Stimulated activated CD4-positive, alpha-beta T cell treated with anti-CD3 and anti-CD28 coated beads, Interleukin-1b, Interleukin-23, amount 100 ng/mL, for 1 hour (primary cell): ENCODE results near the gene FHDC1.

ENCODE experiments used
- DNase-seq, 2 donors: peaks; one replicate each; pipeline ENCODE4 v3.0.0-alpha.2; 2020; ENCODE audit warnings: low read depth in 2 of 2

FHDC1 gene

GRCh38 chr4:152957437-152958171 lies 21.5 kb downstream of the FHDC1 start:
- no peak for DNase-seq

DNA sequence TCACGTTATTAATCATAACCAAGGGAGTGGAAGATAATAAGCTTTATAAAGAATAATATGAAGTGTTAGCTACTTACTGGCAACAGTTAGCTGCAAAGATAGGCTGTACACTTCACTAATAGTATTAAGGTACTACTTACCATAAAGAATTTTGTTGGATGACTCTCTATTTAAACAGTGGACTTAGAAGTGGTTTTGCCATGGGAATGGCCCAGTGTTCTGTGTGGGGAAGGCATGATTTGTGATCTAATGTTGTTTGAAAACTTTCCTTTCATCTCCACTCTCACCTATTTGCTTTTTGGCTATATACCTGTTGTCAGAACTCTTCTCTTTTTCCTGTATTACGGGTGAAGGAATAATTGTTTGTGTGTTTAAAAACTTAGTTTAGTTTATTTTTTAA lies 23.0 kb downstream of the FHDC1 start:
- no peak for DNase-seq

- DNase-seq: no peak
Measured at GRCh38 chr4:152960082-152960481, 24.0 kb downstream of the FHDC1 start.

GRCh38 chr4:152961014-152961772 lies 25.1 kb downstream of the FHDC1 start:
- DNase-seq: no peak

GRCh38 chr4:152961773-152962115 lies 25.6 kb downstream of the FHDC1 start:
- DNase-seq: no peak

- no peak for DNase-seq
Measured at GRCh38 chr4:152962150-152962549, 26.0 kb downstream of the FHDC1 start.

DNA sequence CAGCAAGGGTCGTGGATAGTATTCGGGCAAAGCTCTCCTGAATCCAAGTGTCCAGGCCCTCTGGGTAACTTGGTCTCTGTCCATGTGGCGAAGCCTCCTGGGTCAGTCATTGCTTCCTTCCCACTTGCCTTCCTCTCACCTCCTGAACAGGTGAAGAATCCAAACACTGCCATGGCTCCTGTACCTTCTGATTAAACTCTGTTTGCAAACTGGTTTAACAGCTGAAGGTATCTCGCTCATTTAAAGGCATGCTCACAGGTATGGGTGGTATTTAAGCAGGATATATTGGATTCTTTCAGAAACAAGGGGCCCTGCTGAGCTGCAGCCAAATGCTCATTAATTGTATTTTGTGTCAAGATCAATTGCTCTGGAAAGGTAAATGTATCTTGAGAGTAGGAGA lies 28.2 kb downstream of the FHDC1 start:
- DNase-seq: no peak

DNA sequence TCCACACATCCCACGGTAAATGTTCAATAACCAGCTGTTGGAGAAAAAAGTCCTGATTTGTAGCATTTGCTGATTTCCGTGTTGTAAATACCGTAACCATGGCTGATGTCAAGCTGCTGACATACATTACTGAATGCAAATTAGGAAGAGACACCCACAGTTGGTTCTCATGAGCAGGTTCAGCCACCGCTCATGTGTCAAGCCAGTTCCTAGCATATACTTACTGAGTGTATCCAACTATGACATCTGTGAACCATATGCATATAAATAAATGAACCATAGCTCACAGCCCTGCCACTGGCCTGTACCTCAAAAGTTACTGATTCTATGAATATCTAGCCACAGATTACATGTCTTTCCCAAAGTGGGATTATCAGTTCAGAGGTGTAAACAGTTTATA lies 29.5 kb downstream of the FHDC1 start:
- DNase-seq: no peak

DNA sequence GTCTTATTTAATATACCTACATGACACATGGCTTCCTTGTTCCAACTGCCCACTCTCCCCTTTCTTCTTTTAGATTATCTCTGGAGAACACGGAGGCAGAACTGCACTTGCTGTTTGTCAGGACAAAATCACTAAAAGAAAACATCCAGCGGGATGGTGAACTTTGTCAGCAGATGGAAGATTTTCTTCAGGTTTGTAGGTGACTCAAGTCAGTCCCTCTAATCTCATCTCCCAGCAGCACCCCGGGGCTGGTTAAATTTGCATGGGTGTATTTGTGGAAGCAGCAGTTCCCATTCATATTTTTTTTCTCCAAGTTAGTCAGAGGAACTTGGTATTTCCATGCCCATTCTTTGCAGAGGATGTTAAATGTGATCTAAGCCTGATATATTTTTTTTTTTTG lies 31.8 kb downstream of the FHDC1 start:
- DNase-seq: no peak

DNA sequence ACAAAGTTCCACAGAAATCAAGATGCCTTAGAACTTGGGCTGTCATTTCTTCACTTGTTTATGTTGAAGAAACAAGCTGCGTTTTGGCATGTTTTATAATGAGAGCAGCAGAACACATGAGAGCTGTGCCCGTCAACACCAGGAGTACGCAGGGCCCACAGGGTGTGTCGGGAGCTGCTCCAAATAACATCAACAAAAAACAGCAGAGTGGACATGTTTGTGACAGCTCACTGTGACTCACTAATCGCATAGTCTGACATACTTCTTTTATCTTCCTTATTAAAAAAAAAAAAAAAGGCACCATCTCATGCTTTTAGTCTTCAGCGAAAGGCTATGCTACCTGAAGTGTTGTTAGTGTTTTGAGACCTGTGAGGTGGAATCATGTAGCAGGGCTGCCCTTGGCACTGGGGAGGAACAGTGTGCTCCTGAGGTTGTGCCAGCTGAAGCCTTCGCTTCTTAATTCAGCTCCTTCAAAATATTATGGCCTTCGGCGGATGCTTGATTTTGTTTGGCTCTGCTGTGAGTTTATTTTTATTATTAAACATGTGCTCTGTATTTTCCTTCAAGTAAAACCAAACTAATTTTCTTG lies 32.8 kb downstream of the FHDC1 start:
- no peak for DNase-seq

- no peak for DNase-seq
Measured at GRCh38 chr4:152970102-152970820, 34.1 kb downstream of the FHDC1 start.

GRCh38 chr4:152971053-152971452 lies 34.9 kb downstream of the FHDC1 start:
- DNase-seq: no peak

DNA sequence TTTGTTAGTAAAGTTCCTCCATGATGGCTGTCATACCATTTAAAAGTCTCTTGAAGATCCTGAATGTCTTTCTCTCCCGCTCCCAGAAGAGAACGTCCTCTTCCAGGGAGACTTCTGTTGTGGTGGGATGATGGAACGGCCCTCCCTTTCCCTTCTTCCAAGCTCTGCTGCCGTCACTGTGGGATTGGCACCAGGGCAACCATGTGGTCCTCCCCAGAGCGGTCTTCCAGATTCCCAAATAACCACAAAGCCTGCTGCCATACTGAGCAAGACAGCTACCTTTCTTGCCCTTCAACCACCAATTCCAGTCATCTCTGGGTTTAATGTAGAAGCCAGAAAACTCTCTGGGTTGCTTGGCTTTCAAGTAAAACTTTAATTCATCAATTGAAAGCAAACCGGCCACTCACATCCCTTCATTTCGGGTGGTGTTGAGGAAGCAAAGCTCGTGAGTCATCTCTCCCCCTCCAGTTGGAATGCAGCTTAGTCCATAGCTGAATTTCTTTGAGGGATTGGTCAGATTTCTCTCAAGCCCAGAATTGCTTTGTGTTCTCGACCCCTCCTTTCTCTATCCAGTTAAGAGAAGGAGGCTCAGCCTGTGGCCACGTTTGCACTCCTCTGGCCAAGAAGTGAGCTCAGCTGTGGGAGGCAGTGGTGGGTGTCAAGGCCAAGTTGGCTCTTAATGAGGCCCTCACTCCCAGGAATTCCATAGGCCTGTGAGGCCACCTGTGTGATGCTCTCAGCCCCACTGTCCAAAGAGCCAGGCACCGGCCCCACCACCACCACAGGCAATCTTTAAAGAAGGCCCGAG lies 36.9 kb downstream of the FHDC1 start:
- no peak for DNase-seq

- no peak for DNase-seq
Measured at GRCh38 chr4:152973629-152974467, 37.7 kb downstream of the FHDC1 start.

DNA sequence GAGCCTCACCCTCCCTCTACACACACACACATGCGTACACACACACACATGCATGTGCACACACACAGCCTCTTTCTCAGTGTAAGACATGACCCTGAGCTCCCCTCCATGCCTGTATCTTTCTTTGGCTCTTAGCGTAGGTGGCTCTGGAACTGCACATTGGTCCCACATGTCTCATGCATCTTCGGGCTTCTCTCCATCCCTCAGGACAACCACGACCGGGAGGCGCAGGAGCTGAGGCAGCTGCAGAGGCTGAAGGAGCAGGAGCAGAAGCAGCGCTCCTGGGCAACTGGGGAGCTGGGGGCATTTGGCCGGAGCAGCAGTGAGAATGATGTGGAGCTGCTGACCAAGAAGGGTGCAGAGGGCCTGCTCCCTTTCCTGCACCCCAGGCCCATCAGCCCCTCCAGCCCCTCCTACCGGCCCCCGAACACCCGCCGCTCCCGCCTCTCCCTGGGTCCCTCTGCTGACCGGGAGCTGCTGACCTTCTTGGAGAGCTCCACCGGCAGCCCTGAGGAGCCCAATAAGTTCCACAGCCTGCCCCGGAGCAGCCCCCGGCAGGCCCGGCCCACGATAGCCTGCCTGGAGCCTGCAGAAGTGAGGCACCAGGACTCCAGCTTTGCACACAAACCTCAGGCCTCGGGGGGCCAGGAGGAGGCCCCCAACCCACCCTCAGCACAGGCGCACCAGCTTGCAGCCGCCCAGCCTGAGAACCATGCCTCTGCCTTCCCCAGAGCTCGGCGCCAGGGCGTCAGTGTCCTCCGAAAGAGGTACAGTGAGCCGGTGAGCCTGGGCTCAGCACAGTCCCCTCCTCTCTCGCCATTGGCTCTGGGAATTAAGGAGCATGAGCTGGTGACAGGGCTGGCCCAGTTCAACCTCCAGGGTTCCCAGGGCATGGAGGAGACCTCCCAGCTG lies 38.6 kb downstream of the FHDC1 start:
- no peak for DNase-seq

- no peak for DNase-seq
Measured at GRCh38 chr4:152975380-152976211, 39.5 kb downstream of the FHDC1 start.

- no peak for DNase-seq
Measured at GRCh38 chr4:152976212-152976761, 40.2 kb downstream of the FHDC1 start.

GRCh38 chr4:152979731-152980330 lies 43.7 kb downstream of the FHDC1 start:
- DNase-seq: no peak
